Osteocyte (in vitro differentiated cells): ENCODE measurements around the gene CASZ1. TPM values are rescaled to one million over a fixed set of nuclear protein-coding genes. Genes with fewer than 3 reads are reported as not detected.

Source experiments
- DNase-seq: peaks from one replicate; pipeline ENCODE4 v3.0.0; 2021; ENCODE audit warnings: mixed read lengths; ENCODE audit not compliant: unreplicated experiment; ENCODE audit errors: extremely low spot score
- H3K27ac Mint-ChIP-seq: one replicate; pipeline ENCODE4 v1.8.0; 2021; ENCODE audit warnings: mild to moderate bottlenecking, mixed read lengths; ENCODE audit not compliant: unreplicated experiment
- H3K27me3 Mint-ChIP-seq: one replicate; pipeline ENCODE4 v1.8.0; 2021; ENCODE audit warnings: mixed read lengths; ENCODE audit not compliant: unreplicated experiment
- H3K36me3 Mint-ChIP-seq: one replicate; pipeline ENCODE4 v1.8.0; 2021; ENCODE audit warnings: mixed read lengths; ENCODE audit not compliant: unreplicated experiment
- H3K4me1 Mint-ChIP-seq: one replicate; pipeline ENCODE4 v1.8.0; 2021; ENCODE audit warnings: mixed read lengths; ENCODE audit not compliant: unreplicated experiment
- H3K4me3 Mint-ChIP-seq: one replicate; pipeline ENCODE4 v1.8.0; 2021; ENCODE audit warnings: mild to moderate bottlenecking, moderate library complexity, mixed read lengths; ENCODE audit not compliant: unreplicated experiment
- H3K9me3 Mint-ChIP-seq: one replicate; pipeline ENCODE4 v1.8.0; 2021; ENCODE audit warnings: mixed read lengths; ENCODE audit not compliant: unreplicated experiment
- total RNA-seq: library from RNA; stranded (reverse); gene quantifications from 2 replicates; pipeline ENCODE4 v1.2.1, GENCODE V29; 2021
- TF ChIP-seq, protein P1 (sequence below): fragments of 200-600 bp; sonication (generic); IDR thresholded peaks from 2 replicates; pipeline ENCODE4 v1.5.0; 2021; ENCODE audit warnings: antibody characterized with exemption, mild to moderate bottlenecking, moderate library complexity

Gene CASZ1
- total RNA-seq, 1 donor from 2014 or later: 1.2 TPM

DNA sequence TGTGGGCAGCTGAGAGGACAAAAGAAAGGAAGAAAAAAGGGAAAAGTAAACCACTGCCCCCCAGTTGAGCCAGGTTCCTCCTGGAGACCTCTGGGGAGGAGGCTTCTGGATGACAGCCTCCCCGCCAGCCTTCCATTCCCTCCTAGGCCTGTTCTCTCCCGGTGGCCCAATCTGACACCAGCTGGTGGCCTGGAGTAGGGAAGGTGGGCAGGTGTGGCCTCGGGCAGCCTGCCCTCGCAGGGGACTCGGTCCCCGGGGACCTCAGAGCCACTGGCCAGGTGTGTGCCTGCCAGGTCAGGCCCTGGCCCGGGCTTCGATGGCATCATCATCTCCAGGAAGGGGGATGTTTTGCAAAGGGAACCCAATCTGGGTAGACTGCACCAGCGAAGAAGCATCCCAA lies 159.0 kb downstream of the CASZ1 start:
- H3K36me3 Mint-ChIP-seq: no peaks in the 10 kb centered on the region
- H3K4me3 Mint-ChIP-seq: no peak overlapping the region
- H3K27me3 Mint-ChIP-seq: no peaks in the 10 kb centered on the region
- peak overlapping the region; percentile 62 for H3K27ac Mint-ChIP-seq
- H3K4me1 Mint-ChIP-seq: peaks cover 47% of the 10 kb centered on the region
- TF ChIP-seq, protein P1, sequence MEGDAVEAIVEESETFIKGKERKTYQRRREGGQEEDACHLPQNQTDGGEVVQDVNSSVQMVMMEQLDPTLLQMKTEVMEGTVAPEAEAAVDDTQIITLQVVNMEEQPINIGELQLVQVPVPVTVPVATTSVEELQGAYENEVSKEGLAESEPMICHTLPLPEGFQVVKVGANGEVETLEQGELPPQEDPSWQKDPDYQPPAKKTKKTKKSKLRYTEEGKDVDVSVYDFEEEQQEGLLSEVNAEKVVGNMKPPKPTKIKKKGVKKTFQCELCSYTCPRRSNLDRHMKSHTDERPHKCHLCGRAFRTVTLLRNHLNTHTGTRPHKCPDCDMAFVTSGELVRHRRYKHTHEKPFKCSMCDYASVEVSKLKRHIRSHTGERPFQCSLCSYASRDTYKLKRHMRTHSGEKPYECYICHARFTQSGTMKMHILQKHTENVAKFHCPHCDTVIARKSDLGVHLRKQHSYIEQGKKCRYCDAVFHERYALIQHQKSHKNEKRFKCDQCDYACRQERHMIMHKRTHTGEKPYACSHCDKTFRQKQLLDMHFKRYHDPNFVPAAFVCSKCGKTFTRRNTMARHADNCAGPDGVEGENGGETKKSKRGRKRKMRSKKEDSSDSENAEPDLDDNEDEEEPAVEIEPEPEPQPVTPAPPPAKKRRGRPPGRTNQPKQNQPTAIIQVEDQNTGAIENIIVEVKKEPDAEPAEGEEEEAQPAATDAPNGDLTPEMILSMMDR: no peak
- no peaks in the 10 kb centered on the region for H3K9me3 Mint-ChIP-seq
- no peak for DNase-seq

DNA sequence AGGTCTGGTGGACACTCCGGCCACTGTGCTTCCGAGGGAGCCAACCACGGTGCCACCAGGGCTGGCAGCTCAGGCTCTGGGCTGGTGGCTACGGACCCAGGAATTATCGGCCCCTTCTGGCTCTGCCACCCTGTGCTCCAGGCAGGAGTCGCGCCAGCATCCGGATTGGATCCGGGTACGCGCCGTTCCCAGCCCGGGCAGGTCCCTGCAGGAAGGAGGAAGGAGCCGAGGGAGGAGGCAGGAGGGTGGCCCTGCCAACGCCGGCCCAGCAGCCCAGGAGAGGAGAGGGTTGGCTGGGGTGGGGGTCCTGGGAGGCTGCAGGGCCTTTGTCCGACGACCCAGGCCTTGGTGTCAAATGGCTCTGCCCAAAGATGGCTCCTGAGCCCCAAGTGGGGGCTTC lies 160.5 kb downstream of the CASZ1 start:
- H3K36me3 Mint-ChIP-seq: no peaks in the 10 kb centered on the region
- no peak overlapping the region for H3K27ac Mint-ChIP-seq
- no peak for DNase-seq
- no peaks in the 10 kb centered on the region for H3K27me3 Mint-ChIP-seq
- H3K9me3 Mint-ChIP-seq: no peaks in the 10 kb centered on the region
- H3K4me1 Mint-ChIP-seq: peaks cover 50% of the 10 kb centered on the region
- TF ChIP-seq, protein P1: no peak
- no peak overlapping the region for H3K4me3 Mint-ChIP-seq

DNA sequence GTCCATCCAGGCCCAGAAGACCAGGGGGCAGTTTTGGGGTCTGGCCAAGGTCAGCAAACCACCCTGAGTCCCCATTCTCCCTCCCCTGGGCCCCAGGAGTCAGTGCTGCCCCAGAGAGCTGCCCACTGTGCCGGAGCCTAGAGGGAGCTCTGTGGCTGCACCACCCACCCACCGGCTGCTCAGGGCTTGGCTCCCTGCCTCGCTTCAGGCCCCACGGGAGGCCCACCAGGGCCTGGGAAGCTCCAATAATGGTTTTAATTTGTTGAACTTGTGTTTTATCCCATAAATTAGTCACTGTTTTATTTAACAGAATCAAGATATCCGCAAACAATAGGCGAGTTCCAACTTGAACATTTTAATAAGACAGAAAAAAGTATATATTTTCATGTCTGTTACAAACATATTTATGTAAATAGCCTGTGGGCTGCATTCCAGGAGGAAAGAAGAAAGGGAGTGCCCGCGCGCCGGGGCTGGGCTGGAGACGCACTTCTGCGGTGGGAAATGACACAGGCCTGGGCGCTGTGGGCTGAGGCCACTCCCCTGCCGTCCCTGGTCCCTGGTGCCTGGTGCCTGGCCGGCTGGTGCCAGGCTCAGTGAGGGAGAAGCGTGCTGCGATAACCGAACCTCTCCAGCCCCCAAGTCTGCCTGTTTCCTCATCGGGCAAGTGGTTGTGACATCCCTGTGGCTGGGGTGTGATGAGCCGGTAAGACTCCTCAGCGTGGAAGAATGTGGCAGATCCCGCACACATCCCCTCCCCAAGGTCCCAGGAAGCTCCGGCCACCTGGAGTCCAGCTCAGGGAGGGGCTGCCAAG lies 161.2 kb downstream of the CASZ1 start:
- H3K36me3 Mint-ChIP-seq: no peaks in the 10 kb centered on the region
- peak overlapping the region; percentile 62 for H3K27ac Mint-ChIP-seq
- no peak overlapping the region for H3K4me3 Mint-ChIP-seq
- H3K27me3 Mint-ChIP-seq: no peaks in the 10 kb centered on the region
- DNase-seq: no peak
- peaks cover 55% of the 10 kb centered on the region for H3K4me1 Mint-ChIP-seq
- TF ChIP-seq, protein P1: no peak
- no peaks in the 10 kb centered on the region for H3K9me3 Mint-ChIP-seq

DNA sequence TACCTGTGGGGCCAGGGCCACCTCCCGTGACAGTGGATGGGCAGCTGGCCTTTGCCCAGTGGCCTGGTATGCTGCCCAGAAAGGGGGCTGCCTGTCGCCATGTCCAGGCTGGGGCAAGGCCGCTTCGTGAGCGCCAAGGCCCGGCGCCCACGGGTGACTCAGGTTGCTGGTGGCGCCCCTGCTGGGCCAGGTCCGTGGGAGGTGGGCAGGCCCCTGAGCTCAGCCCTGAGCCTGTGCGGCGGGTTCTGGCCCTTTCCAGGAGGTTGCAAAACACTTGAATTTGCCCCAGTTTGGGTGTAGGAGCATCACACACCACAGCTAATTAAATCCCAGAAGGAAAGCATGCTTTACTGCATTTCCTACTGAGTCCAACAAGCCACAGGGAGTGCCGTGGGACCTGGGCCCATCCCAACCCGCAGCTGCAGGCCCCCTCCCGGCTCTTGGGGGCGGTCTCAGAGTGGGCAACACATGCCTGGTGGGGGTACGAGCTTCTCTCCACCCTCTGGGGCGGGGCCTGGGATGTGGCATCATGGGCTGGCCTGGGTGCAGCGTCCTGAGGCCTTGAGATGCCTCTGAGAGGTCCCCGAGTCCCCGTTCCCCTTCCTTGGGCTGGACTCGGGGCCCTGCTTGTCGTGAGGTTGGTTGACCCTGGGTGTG lies 161.9 kb downstream of the CASZ1 start:
- DNase-seq: no peak
- peaks cover 55% of the 10 kb centered on the region for H3K4me1 Mint-ChIP-seq
- H3K27ac Mint-ChIP-seq: peak overlapping the region; percentile 62
- no peak overlapping the region for H3K4me3 Mint-ChIP-seq
- no peaks in the 10 kb centered on the region for H3K27me3 Mint-ChIP-seq
- TF ChIP-seq, protein P1: no peak
- H3K9me3 Mint-ChIP-seq: no peaks in the 10 kb centered on the region
- peaks cover under 1% of the 10 kb centered on the region for H3K36me3 Mint-ChIP-seq

DNA sequence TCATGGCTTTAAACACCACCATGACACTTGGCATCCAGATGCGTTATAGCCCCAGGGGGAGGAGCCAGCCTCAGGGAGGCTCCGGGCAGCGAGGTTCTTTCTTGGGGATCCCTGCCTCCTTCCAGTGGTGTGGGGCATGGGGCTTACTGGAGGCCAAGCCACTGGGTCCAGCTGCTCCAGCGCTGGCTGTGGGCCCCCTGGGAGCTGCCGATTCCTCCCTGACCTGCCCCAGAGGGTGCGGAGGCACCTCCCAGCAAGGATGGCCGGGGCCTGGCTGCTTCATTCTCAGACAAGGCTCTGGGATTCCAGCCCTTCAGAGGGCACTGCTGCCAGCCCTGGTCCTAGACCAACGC lies 162.4 kb downstream of the CASZ1 start:
- DNase-seq: no peak
- TF ChIP-seq, protein P1: no peak
- Mint-ChIP-seq H3K4me1 (peaks cover 56% of the 10 kb centered on the region), H3K36me3 (peaks cover 3% of the 10 kb centered on the region), H3K27ac (no peak overlapping the region), H3K9me3 (no peaks in the 10 kb centered on the region), H3K27me3 (no peaks in the 10 kb centered on the region), H3K4me3 (no peak overlapping the region)
